Astrocyte (in vitro differentiated cells and primary cell): ENCODE data around the gene STRN. TPM values are rescaled to one million over a fixed set of nuclear protein-coding genes. Genes with fewer than 3 reads are reported as not detected.

ENCODE experiments used
- DNase-seq: peaks from one replicate; pipeline ENCODE4 v3.0.0-alpha.2; 2010; ENCODE audit warnings: low read depth
- FAIRE-seq: peaks from 2 replicates; lab custom pipeline; 2011; peaks lifted over from hg19 to GRCh38; lab: Jason Lieb, UNC
- H2AFZ ChIP-seq: 2 replicates; pipeline ENCODE4 v1.6.0; 2012; ENCODE audit warnings: low read depth, low read length, inconsistent platforms
- H3K27ac ChIP-seq: 2 replicates; pipeline ENCODE4 v1.5.1; 2011; ENCODE audit warnings: low read depth, low read length, inconsistent platforms
- H3K27me3 ChIP-seq: 2 replicates; pipeline ENCODE4 v1.6.0; 2011; ENCODE audit warnings: low read length, inconsistent platforms; ENCODE audit not compliant: insufficient read depth
- H3K36me3 ChIP-seq: 2 replicates; pipeline ENCODE4 v1.5.1; 2011; ENCODE audit warnings: low read length, inconsistent platforms; ENCODE audit not compliant: insufficient read depth
- H3K4me1 ChIP-seq: 2 replicates; pipeline ENCODE4 v1.5.1; 2011; ENCODE audit warnings: low read length, inconsistent platforms; ENCODE audit not compliant: insufficient read depth
- H3K4me2 ChIP-seq: 2 replicates; pipeline ENCODE4 v1.6.0; 2012; ENCODE audit warnings: low read length, inconsistent platforms
- H3K4me3 ChIP-seq: 2 replicates; pipeline ENCODE4 v1.5.1; 2011; ENCODE audit warnings: low read depth, mild to moderate bottlenecking, low read length, inconsistent platforms; ENCODE audit not compliant: insufficient read depth
- H3K79me2 ChIP-seq: 2 replicates; pipeline ENCODE4 v1.6.0; 2012; ENCODE audit warnings: mild to moderate bottlenecking, low read length, inconsistent platforms; ENCODE audit not compliant: insufficient read depth
- H3K9ac ChIP-seq: 2 replicates; pipeline ENCODE4 v1.6.0; 2012; ENCODE audit warnings: mild to moderate bottlenecking, low read length, inconsistent platforms
- H3K9me3 ChIP-seq: 2 replicates; pipeline ENCODE4 v1.5.1; 2012; ENCODE audit warnings: low read depth, mild to moderate bottlenecking, low read length, inconsistent platforms; ENCODE audit not compliant: insufficient read depth
- H4K20me1 ChIP-seq: 2 replicates; pipeline ENCODE4 v1.6.0; 2012; ENCODE audit warnings: low read length, inconsistent platforms; ENCODE audit not compliant: insufficient read depth
- H3K27ac Mint-ChIP-seq: one replicate; pipeline ENCODE4 v1.8.0; 2021; ENCODE audit warnings: mild to moderate bottlenecking, mixed read lengths; ENCODE audit not compliant: unreplicated experiment
- H3K27me3 Mint-ChIP-seq: one replicate; pipeline ENCODE4 v1.8.0; 2021; ENCODE audit warnings: low read depth, mixed read lengths; ENCODE audit not compliant: unreplicated experiment
- H3K36me3 Mint-ChIP-seq: one replicate; pipeline ENCODE4 v1.8.0; 2021; ENCODE audit warnings: low read depth, mixed read lengths; ENCODE audit not compliant: unreplicated experiment
- H3K4me1 Mint-ChIP-seq: one replicate; pipeline ENCODE4 v1.8.0; 2021; ENCODE audit warnings: low read depth, mixed read lengths; ENCODE audit not compliant: unreplicated experiment
- H3K4me3 Mint-ChIP-seq: one replicate; pipeline ENCODE4 v1.8.0; 2021; ENCODE audit warnings: mild to moderate bottlenecking, moderate library complexity, mixed read lengths; ENCODE audit not compliant: unreplicated experiment
- H3K9me3 Mint-ChIP-seq: one replicate; pipeline ENCODE4 v1.8.0; 2021; ENCODE audit warnings: mild to moderate bottlenecking, mixed read lengths; ENCODE audit not compliant: unreplicated experiment
- EZH2 ChIP-seq: IDR thresholded peaks from 2 replicates; pipeline ENCODE4 v1.6.1; 2012; ENCODE audit warnings: mild to moderate bottlenecking, low read length, inconsistent platforms; ENCODE audit not compliant: insufficient read depth
- total RNA-seq: library from RNA; stranded (reverse); gene quantifications from 2 replicates; pipeline ENCODE4 v1.2.1, GENCODE V29; 2021
- TF ChIP-seq, protein P1 (sequence below): IDR thresholded peaks from 2 replicates; pipeline ENCODE4 v1.5.1; 2011; ENCODE audit warnings: low read depth, mild to moderate bottlenecking, inconsistent platforms, low read length, moderate library complexity; ENCODE audit not compliant: insufficient read depth

Gene STRN
- total RNA-seq, 1 donor from 2014 or later, result 25.6 TPM

- peaks cover 7% of the 10 kb centered on the region for H3K36me3 ChIP-seq
- H3K27me3 ChIP-seq, result no peaks in the 10 kb centered on the region
- H3K4me1 Mint-ChIP-seq, result peaks cover 15% of the 10 kb centered on the region
- no peaks in the 10 kb centered on the region for H3K27me3 Mint-ChIP-seq
- FAIRE-seq, result no peak
- no peak for TF ChIP-seq EZH2
- TF ChIP-seq, protein P1, sequence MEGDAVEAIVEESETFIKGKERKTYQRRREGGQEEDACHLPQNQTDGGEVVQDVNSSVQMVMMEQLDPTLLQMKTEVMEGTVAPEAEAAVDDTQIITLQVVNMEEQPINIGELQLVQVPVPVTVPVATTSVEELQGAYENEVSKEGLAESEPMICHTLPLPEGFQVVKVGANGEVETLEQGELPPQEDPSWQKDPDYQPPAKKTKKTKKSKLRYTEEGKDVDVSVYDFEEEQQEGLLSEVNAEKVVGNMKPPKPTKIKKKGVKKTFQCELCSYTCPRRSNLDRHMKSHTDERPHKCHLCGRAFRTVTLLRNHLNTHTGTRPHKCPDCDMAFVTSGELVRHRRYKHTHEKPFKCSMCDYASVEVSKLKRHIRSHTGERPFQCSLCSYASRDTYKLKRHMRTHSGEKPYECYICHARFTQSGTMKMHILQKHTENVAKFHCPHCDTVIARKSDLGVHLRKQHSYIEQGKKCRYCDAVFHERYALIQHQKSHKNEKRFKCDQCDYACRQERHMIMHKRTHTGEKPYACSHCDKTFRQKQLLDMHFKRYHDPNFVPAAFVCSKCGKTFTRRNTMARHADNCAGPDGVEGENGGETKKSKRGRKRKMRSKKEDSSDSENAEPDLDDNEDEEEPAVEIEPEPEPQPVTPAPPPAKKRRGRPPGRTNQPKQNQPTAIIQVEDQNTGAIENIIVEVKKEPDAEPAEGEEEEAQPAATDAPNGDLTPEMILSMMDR, result no peak
- H2AFZ ChIP-seq, result no peak overlapping the region
- peaks cover 3% of the 10 kb centered on the region for H3K9me3 Mint-ChIP-seq
- no peak overlapping the region for H3K4me2 ChIP-seq
- H3K4me1 ChIP-seq, result no peaks in the 10 kb centered on the region
- H3K27ac Mint-ChIP-seq, result no peak overlapping the region
- H3K27ac ChIP-seq, result no peak overlapping the region
- H3K9me3 ChIP-seq, result no peaks in the 10 kb centered on the region
- H3K79me2 ChIP-seq, result no peaks in the 10 kb centered on the region
- peaks cover 3% of the 10 kb centered on the region for H3K36me3 Mint-ChIP-seq
- no peak overlapping the region for H3K9ac ChIP-seq
- DNase-seq, result no peak
- H3K4me3 ChIP-seq, result no peak overlapping the region
- H4K20me1 ChIP-seq, result no peaks in the 10 kb centered on the region
- no peak overlapping the region for H3K4me3 Mint-ChIP-seq
Observed at GRCh38 chr2:36857713-36858112, 108.6 kb downstream of the STRN start.

DNA sequence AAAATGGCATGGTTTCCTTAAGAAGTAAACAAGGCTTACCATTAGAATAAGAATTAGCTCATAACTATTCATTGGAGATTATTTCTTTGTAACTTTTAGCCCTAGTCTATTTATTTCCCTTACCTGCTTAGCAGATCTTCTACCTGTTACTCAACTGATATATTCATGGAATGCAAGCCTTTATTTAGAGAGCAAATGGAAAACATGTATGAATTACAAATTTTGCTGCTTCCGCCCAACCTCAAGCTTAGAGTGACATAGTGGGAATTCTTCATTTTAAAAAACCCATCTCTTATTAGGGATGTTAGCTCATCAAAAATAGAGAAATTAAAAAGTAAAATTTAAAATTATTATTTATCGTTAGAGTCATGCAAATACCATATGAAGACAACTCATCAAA, 110.9 kb downstream of the STRN start:
- Histone ChIP-seq H3K4me2 (no peak overlapping the region), H3K79me2 (no peaks in the 10 kb centered on the region), H3K9ac (no peak overlapping the region), H3K36me3 (peaks cover 7% of the 10 kb centered on the region), H3K4me3 (no peak overlapping the region), H2AFZ (no peak overlapping the region), H3K4me1 (no peaks in the 10 kb centered on the region), H4K20me1 (no peaks in the 10 kb centered on the region), H3K27ac (no peak overlapping the region), H3K27me3 (no peaks in the 10 kb centered on the region), H3K9me3 (no peaks in the 10 kb centered on the region)
- Mint-ChIP-seq H3K9me3 (no peaks in the 10 kb centered on the region), H3K4me1 (peaks cover 15% of the 10 kb centered on the region), H3K4me3 (no peak overlapping the region), H3K27ac (no peak overlapping the region), H3K27me3 (no peaks in the 10 kb centered on the region), H3K36me3 (no peaks in the 10 kb centered on the region)
- DNase-seq, result no peak
- TF ChIP-seq, protein P1, result no peak
- no peak for TF ChIP-seq EZH2
- no peak for FAIRE-seq

GRCh38 chr2:36854241-36854640, 112.1 kb downstream of the STRN start:
- Histone ChIP-seq H3K4me2 (no peak overlapping the region), H3K27me3 (no peaks in the 10 kb centered on the region), H2AFZ (no peak overlapping the region), H3K9ac (no peak overlapping the region), H4K20me1 (no peaks in the 10 kb centered on the region), H3K27ac (no peak overlapping the region), H3K36me3 (peaks cover 14% of the 10 kb centered on the region), H3K4me1 (no peaks in the 10 kb centered on the region), H3K4me3 (no peak overlapping the region), H3K9me3 (no peaks in the 10 kb centered on the region), H3K79me2 (no peaks in the 10 kb centered on the region)
- TF ChIP-seq, protein P1, result no peak
- no peak for TF ChIP-seq EZH2
- DNase-seq (no peak), FAIRE-seq (no peak)
- Mint-ChIP-seq H3K36me3 (peaks cover 2% of the 10 kb centered on the region), H3K4me3 (no peak overlapping the region), H3K27me3 (no peaks in the 10 kb centered on the region), H3K4me1 (peaks cover 7% of the 10 kb centered on the region), H3K27ac (no peak overlapping the region), H3K9me3 (no peaks in the 10 kb centered on the region)
